GM18858 (cell line): ENCODE measurements around the gene FDX1.

ENCODE experiments used
- ATAC-seq: cut with Tn5 transposase; IDR thresholded peaks from one replicate; pipeline ENCODE4 v1.9.1; 2021; ENCODE audit not compliant: unreplicated experiment

FDX1 gene

DNA sequence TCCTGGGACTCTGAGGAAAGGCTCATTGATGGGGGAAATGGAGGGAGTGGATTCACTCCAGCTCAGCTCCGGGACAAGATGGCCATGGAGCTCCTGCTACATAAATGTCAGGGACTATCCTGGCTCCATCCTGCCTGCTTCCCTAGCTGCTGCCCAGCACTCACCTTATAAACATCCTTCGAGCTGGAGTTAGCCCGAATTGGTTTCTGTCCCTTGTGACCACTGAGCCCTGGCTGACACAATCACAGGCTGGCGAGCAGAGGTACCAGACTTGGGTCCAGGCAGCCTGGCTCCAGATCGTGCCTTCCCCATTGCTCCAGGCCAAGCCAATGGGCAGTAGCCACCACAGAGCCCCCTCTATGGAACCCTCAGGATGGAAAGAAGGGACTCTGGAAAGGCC, 77.6 kb downstream of the FDX1 start:
- no peak for ATAC-seq

DNA sequence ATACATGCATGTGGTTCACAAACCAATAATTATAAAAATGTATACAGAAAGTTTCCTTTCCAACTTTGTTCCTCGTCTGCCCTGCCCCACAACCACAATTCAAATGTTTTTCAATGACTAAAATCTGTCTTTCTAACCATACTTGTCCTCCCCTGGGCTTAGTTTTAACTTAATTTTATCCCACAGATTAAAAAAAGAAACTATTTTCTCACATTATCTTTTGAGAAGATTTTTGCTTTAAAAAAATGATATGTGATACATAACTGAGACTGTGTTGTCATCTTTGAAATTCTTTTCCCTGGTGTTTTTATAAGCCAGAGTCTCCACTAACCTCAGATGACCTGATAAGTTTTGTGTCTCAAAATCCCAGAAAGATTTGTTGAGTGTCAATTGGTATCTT, 79.0 kb downstream of the FDX1 start:
- no peak for ATAC-seq

DNA sequence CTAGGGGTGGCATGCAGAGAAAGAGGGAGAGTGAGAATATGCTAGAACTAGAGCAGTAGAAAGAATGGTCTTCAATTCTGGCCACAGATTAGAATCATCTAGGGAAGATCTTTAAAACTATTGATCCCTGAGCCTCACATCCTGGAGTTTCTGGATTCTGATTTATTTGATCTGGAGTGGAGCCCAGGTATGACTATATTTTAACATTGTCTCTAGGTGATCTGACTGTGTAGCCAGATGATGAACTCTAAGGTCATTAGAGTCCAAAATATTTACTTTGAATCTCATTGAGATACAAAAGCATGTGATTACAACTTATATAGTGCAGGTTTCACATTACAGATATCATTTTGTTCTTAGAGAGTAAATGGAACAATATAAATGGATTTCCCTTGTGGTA, 79.7 kb downstream of the FDX1 start:
- no peak for ATAC-seq

DNA sequence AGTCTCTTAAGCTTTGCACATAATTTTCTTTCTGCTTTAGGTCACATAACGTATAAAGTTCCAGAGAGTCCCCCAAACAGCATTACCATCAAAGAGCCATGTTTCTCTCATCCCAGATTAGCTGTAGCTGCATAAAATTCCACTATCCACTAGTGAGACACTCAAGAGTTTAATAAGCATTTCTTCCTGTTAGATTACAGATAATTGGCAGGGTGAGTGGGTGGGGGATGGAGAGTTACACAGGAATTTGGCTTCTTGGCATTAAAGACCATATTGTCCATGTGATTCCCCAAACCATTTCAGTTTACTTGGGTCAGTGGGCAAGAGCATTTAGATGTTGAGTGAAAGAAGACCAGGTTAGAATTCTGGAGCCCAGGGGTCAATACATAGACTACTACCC, 82.3 kb downstream of the FDX1 start:
- no peak for ATAC-seq

DNA sequence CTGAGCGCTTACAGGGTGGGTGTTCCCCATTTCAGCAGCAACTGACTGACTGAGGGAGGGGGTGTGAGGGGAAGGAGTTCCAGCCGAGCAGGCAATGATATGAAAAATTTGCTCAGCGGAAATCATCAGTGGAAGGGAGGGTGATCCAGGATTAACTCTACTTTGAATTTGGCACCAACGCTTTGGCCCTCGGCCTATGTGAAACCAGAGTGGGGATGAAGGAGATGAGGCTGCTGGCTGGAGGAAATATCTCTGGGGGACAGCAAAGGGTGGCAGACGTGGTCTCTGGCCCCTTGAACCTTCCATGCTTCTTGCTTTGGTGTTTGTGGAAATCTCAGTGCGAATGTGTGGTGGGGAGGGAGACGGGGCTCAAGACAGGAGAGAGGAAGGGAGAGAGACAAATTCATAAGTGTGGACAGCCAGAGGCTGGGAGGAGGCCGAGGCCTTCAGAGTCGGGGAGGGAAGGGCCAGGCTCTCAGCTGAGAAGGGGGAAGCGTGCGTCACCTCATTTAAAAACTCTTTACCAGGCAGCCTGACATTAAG, 83.6 kb downstream of the FDX1 start:
- no peak for ATAC-seq

DNA sequence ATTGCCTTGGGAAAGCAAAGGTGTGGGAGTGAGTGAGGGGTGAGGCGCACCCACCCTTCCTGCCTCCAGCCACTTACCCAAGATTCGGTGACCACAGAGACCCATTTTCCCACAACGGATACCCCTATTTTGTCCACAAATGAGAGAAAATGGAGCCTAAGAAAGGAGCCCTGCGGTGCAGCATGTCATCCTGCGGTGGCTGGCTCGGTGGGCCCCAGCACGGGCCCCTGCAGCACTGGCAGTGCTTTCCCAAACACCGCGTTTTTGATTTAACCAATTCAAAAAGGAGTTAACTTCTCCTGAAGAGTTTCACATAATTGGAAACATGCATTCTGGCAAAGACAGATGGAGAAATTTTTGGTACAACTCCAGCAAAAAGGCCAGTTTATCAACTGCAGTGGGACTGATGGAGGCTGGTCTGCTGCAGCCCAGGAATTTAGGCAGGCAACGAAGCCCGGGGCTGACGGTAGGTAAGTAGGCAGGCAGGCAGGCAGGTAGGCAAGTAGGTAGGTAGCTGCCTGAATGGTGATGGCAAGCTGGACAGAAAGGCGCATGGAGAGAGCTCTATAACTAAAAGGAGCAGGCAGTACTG, 84.2 kb downstream of the FDX1 start:
- ATAC-seq: no peak
